GM18873 (cell line): ENCODE measurements around the gene ZNF714.
A peak's percentile ranks its signal among the peaks of the same experiment; 100 is the strongest.
"Not testable (repeated sequence)": the region's sequence is repeated elsewhere in the genome, so short reads cannot be mapped to it uniquely, and the experiment has no call there.

ENCODE experiments used
- ATAC-seq: cut with Tn5 transposase; IDR thresholded peaks from one replicate; pipeline ENCODE4 v1.9.1; 2021; ENCODE audit warnings: mild to moderate bottlenecking, moderate library complexity, moderate number of reproducible peaks; ENCODE audit not compliant: unreplicated experiment, low FRiP score

The ZNF714 gene

DNA sequence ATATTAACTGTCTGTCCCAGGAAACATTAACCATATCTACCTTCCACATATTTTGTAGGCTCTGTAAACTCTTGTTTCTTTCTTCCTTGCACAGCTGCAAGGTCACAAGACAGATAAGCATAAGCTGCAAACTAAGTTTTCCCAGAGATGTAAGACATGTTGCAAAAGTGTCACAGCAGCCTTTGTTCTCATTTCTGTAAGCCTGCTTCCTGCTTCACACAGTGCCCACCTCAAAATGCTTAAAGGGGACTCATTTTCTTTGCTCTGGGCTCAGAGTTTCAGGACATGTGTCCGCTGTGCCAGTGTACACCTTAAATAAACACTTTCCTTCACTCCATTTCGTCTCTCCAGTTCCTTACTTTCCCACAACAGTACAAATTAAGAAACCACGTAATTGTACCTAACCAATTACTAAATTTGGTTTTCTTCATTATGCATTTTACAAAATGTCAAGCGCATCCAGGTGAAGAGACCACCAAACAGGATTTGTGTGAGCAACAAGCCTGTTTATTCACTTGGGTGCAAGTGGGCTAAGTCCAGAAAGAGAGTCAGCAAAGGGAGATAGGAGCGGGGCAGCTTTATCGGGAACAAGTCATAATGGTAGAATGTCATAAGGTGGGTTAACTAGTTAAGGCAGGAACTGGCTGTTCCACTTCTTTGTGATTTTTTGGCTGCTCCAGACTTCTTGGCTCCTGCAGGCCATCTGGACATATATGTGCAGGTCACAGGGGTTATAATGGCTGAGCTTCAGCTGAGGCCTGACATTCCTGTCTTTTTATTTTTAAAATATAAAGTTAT, 47.1 kb downstream of the ZNF714 start:
- ATAC-seq: no peak

DNA sequence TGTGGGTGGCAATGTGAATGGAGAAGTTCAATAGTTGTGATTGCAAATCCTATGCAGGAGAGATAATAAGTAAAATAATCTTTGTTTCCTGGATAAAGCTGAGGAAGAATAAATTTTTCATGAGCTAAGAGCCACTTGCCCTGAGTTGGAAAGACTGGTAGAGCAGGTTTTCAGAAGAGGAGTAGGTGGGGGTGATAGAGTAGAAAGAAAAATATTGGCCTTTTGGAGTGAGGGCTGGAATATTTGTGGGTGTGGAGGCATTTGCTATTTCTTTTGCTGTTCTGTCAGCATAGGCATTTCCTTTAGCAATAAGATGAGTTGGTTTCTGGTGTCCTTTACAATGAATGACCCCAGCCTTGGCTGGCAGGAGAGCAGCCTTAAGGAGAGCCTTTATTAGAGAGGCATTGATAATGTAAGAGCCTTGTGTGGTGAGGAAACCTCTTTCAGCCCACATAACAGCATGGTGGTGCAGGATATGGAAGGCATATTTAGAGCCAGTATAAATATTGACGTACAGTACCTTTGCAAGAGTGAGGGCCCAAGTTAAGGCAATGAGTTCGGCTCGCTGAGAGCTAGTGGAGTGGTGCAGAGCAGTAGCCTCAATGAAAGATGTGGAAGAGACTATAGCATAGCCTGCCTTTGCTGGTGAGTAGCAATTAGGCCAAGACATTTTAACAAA, 48.2 kb downstream of the ZNF714 start:
- no peak for ATAC-seq

DNA sequence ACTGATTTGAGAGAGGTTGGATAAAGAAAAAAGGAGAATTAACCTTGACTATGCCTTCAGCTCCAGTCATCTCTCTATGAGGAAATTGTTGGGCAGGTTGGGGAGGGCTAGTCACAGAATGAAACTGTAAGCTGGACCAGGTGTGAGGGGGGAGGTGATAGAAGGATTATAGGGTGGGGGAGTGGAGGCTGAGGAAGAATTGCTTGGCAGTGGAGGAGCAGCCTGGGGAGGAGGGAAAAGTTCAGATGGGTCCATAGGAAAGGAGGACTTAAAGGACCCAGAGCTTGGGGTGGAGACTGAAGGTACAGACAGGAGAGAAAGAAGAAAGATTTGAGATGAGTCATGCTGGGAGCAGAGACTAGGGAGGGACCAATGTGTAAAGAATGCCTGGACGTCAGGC, 51.6 kb downstream of the ZNF714 start:
- ATAC-seq: no peak

DNA sequence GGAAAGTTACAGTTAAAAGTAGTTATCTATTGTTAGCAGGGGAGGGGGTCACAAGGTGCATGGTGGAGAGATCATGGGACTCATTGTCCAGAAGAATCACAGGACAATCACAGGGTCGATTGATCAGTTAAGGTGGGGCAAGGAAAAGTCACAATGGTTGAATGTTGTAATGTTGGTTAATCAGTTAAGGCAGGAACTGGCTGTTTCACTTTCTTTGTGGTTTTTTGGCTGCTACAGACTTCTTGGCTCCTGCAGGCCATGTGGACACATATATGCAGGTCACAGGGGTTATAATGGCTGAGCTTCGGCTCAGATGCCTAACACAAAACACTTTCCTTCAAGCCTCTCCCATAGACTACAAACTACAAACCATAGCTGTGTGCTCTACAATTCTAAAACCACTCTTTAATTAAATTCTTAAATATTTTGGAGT, 52.9 kb downstream of the ZNF714 start:
- no peak for ATAC-seq

DNA sequence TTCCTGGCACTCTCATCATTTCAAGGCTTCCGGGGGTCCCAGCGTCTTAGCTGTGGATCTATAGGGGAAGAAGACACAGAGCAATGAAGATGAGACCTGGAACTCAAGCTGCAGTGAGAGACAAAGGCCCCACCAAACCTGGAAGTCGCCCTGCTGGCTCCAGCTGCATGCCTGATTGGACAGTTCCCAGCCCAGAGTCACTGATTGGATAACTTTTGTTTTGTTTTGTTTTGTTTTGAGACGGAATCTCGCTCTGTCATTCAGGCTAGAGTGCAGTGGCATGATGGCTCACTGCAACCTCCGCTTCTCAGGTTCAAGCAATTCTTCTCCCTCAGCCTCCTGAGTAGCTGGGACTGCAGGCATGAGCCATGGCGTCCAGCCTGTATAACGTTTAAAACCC, 53.4 kb downstream of the ZNF714 start:
- no peak for ATAC-seq

DNA sequence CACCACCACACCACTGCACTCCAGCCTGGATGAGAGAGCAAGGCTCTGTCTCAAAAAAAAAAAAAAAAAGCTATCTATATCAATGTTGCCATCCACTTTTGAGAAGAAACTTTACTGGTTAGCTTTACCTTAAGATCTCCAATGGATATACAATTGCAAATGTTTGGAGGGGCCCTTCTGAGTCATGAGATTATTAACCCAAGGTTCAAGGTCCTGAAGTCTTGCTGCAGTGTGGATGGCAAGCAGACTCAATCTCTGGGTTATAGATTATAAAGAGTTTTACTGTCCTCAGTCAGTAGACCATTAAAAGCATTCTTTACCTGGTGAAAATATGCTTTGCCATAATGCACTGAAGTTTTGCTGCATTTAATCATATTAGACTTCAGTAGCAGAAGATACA, 56.1 kb downstream of the ZNF714 start:
- no peak for ATAC-seq

DNA sequence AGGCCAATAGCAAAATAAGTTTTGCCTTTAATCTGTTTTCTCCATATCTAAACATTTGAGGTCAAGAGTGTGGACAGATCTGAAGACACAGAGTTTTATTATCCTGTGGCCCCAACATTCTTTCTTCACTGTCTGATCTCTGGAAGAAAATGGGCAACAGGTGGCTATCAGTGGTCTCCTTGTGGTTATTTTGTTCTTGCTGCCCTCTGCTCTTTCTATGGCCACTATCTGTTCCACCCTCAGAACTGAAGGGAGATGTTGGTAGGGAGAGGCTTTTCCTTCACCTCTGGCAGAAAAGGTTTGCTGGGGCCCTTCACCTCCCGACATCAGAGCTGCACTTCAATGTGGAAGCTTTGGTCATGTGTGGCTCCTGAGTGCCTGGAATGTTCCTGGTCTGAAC, 59.0 kb downstream of the ZNF714 start:
- ATAC-seq: not testable (repeated sequence)

DNA sequence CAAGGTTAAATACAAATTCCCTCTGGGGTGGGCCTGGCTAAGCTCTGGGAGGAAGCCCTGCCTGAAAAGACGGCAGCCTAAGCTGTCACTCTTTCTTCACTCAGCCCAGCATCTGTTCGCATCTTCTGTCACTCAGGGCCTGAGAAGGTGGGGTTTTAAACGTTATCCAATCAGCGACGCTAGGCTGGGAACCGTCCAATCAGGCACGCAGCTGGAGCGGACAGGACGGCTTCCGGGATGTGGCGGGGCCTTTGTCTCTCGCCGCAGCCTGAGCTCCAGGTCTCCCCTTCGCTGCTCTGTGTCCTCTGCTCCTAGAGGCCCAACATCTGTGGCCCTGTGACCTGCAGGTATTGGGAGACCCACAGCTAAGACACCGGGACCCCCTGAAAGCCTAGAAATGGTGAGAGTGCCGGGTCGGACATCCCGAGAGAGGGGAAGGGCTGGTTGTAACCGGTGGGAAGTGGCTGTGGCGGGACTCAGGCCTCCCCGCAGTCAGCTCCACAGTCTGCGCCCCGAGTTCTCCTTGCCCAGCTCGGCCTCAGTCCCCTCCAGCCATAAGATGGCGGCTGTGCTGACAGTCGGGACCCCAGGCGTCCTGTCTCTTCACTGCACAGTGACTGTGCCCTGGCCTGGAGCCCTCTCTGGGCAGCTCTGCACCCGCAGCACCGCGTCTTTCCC, 59.9 kb downstream of the ZNF714 start, which contains the start of gene ZNF431:
ZNF431 (plus strand) TSS at position 254 of the 678 bp plus-strand sequence; CDS start at position 398, 144 bp downstream.
- ATAC-seq: peak; percentile 97

DNA sequence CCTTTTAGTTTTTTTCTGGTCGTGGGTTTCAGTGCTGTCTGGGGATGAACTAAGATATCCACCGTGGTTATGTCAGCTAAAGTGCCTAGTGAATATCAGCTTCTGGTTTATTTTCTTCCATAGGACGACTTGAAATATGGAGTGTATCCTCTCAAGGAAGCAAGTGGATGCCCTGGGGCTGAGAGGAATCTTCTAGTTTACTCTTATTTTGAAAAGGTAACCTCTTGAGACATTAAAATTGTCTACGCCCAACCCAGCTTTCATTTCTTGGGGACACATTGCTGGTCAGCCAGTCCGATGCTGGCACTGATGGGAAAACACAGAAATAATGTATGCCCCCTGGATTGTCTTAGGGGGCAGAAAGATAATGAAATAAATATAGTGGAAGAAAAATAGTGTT, 61.4 kb downstream of the ZNF714 start:
- no peak for ATAC-seq

DNA sequence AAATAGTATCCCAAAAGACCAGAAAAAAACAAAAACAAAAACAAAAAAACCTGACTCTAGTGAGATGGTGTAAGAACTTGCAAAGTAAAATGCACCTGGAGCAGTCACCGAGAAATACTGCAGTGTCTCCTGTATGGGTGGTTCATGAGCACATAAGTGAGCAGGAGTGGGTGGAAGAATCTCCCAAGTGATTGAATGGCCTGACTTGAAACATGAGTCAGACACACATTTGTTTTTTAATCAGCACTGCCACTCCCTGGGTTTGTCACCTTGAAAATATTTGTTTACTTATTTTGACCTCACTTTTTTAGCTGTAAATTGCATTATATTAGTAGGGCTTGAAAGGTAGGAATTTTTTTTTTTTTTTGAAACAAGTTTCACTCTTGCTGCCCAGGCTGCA, 61.9 kb downstream of the ZNF714 start:
- no peak for ATAC-seq

DNA sequence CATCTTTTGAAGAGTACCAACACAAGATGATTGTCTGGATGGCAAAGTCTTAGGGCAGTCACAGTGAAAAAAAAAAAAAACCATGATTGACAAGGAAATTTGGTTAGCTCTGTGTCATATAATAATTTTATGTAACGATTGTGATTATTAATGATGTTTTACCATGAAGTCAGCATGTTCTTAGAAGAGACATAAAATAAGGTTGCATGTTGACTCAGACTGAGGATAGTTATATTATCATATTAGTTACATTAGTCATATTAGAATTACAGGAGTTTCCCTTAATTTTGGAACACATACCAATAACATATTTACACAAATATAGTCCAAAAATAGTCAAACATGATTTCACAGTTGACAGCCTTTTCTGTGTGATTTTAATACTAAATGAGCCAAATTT, 65.5 kb downstream of the ZNF714 start:
- ATAC-seq: no peak

DNA sequence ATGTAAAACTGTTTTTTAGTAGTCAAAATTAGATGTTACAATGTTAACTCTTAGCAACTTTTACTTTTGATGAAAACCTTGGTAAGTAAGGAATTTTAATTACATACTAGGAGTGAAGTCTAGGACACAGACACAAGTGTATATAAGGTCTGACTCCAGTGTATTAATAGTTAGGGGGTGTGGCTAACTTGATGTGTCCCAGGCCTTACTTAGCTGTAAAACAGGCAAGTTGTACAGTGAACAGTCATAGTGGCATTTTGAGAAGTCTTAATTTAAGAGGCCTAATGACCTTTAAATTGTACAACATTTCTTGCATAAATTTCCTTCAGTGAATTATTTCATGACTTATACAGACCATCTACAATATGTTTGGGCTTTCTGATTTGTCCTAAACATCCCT, 66.7 kb downstream of the ZNF714 start:
- no peak for ATAC-seq

DNA sequence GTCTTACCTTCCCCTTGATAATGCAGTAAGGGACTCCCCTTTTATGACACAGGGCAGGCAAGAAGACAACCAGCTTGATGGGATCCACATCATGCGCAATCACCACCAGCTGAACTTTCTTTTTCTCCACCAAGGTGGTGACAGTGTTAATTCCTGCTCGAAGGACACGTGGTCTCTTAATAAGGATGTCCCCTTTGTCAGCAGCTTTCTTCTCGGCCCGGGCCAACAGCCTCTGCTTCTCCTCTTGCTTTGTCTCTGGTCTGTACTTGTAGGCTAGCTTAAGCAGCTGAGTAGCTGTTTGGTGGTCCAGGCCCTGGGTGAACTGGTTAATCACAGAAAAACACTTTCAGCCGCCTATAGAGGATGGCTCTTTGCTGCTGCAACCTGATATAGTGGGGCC, 67.9 kb downstream of the ZNF714 start:
- no peak for ATAC-seq

DNA sequence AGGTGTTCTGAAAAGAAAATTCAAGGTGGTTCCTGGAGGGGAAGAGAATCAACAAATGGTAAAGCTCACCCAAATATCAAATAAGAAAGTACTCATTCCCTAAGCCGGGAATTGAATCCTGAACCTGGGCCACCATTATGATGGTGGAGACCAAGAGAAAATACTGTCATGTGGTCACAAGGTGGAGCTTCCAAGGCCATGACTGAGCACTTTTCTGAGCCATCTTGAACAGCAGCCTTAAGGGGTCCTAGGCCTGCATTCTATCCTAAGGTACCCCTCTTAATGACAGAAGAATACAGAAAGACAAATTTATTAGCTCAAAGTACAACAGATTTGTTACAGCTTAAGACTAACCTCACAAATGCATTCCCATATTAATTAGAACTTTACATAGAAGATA, 69.5 kb downstream of the ZNF714 start:
- ATAC-seq: no peak

DNA sequence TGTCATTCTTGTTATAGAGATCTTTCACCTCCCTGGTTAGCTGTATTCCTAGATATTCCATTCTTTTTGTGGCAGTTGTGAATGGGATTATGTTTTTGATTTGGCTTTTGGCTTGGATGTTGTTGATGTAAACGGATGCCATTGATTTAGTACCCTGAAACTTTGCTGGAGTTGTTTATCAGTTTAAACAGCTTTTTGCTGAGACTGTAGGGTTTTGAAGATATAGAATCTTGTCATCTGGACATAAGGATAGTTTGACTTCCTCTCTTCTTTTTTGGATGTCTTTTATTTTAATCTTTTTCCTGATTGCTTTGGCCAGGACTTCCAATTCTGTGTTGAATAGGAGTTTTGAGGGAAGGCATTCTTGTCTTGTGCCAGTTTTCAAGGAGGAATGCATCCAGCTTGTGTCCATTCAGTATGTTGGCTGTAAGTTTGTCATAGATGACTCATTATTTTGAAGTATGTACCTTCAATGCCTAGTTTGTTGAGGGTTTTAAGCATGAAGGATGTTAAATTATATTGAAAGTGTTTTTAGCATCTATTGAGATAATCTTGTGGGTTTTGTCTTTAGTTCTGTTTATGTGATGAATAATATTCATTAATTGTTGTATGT, 76.6 kb downstream of the ZNF714 start:
- ATAC-seq: no peak

DNA sequence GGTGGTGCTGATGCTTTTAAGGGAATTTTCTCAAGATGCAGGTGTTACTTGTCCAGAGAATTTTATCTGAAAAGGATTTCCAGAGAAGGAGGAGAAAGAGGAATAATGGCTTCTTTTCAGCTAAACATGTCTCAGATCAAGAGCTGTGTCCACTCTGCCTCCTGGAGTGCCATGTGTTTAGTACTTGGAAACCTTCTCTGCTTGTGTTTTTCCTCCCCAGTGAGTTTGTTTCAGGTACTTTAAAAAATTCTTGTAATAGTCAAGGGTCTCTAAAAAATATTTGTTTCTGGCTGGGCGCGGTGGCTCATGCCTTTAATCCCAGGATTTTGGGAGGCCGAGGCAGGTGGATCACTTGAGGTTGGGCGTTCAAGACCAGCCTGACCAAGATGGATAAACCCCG, 82.5 kb downstream of the ZNF714 start:
- ATAC-seq: no peak

DNA sequence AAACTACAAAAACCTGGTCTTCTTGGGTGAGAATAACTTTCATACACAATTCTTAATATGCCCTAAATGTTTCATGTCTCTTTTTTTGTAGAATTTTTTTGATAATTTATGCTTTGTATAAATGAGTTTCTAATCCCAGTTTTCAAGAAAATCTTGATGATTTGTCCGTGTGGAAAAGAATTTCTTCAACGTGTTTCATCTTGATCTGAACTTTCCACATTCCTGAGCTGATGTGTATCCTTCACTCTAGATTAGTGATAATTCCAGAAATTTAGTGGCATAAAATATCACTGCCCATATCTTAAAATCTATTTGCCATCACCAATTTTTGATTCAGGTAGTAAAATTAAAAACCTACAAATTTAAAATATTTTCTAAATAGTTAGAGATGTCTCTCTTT, 84.4 kb downstream of the ZNF714 start:
- ATAC-seq: no peak
